Activated CD4-positive, alpha-beta T cell treated with anti-CD3 and anti-CD28 coated beads, Interleukin-2, amount 10 ng/mL, durations not matched to agents 24 days and 14 days (primary cell): Measurements from ENCODE around the gene FBXL13. TPM values are rescaled to one million over a fixed set of nuclear protein-coding genes. Genes with fewer than 3 reads are reported as not detected.
"Not testable (repeated sequence)": the region's sequence is repeated elsewhere in the genome, so short reads cannot be mapped to it uniquely, and the experiment has no call there.

Experiments
- DNase-seq: peaks from one replicate; pipeline ENCODE4 v3.0.0; 2022
- H3K27ac Mint-ChIP-seq: one replicate; pipeline ENCODE4 v1.8.0; 2022; ENCODE audit warnings: mild to moderate bottlenecking, mixed read lengths
- H3K27me3 Mint-ChIP-seq: one replicate; pipeline ENCODE4 v1.8.0; 2022; ENCODE audit warnings: mixed read lengths
- H3K36me3 Mint-ChIP-seq: one replicate; pipeline ENCODE4 v1.8.0; 2022; ENCODE audit warnings: low read depth, mild to moderate bottlenecking, mixed read lengths
- H3K4me1 Mint-ChIP-seq: one replicate; pipeline ENCODE4 v1.8.0; 2021; ENCODE audit warnings: mixed read lengths
- H3K4me3 Mint-ChIP-seq: one replicate; pipeline ENCODE4 v1.8.0; 2022; ENCODE audit warnings: mild to moderate bottlenecking, moderate library complexity, mixed read lengths
- H3K9me3 Mint-ChIP-seq: one replicate; pipeline ENCODE4 v1.8.0; 2021; ENCODE audit warnings: mixed read lengths
- intact Hi-C: fragments of 100-400 bp; cut with micrococcal nuclease; formaldehyde crosslinking; loops from one replicate; pipeline ENCODE4 v1.15.1; 2023
- total RNA-seq: library from RNA; stranded (reverse); gene quantifications from 2 replicates; pipeline ENCODE4 v1.2.3, GENCODE V29; 2022

FBXL13 gene
- total RNA-seq, 1 donor from 2014 or later, result 0.09 TPM

- DNase-seq, result no peak
- no peaks in the 10 kb centered on the region for H3K9me3 Mint-ChIP-seq
- no peaks in the 10 kb centered on the region for H3K27me3 Mint-ChIP-seq
- H3K4me1 Mint-ChIP-seq, result peaks cover 8% of the 10 kb centered on the region
- H3K27ac Mint-ChIP-seq, result no peak overlapping the region
- peaks cover 4% of the 10 kb centered on the region for H3K36me3 Mint-ChIP-seq
- no peak overlapping the region for H3K4me3 Mint-ChIP-seq
- intact Hi-C loops, result loop anchor here (10.0 kb wide), 1 partner anchor 57 kb away; no protein-coding TSS in a partner anchor
Measured at GRCh38 chr7:102817616-102818573, 256.7 kb downstream of the FBXL13 start.

GRCh38 chr7:102814025-102814471, 260.5 kb downstream of the FBXL13 start:
- peaks cover 8% of the 10 kb centered on the region for H3K4me1 Mint-ChIP-seq
- DNase-seq, result no peak
- no peak overlapping the region for H3K4me3 Mint-ChIP-seq
- peaks cover 5% of the 10 kb centered on the region for H3K36me3 Mint-ChIP-seq
- intact Hi-C loops, result loop anchor here (1.0 to 10.0 kb wide), 2 partner anchors 21 to 61 kb away; no protein-coding TSS in a partner anchor
- H3K9me3 Mint-ChIP-seq, result no peaks in the 10 kb centered on the region
- no peak overlapping the region for H3K27ac Mint-ChIP-seq
- no peaks in the 10 kb centered on the region for H3K27me3 Mint-ChIP-seq

- Mint-ChIP-seq H3K27me3 (no peaks in the 10 kb centered on the region), H3K36me3 (peaks cover 5% of the 10 kb centered on the region), H3K27ac (no peak overlapping the region), H3K4me3 (no peak overlapping the region), H3K9me3 (no peaks in the 10 kb centered on the region), H3K4me1 (peaks cover 8% of the 10 kb centered on the region)
- DNase-seq, result no peak
- intact Hi-C loops, result loop anchor here (1.0 to 10.0 kb wide), 2 partner anchors 22 to 61 kb away; no protein-coding TSS in a partner anchor
Measured at GRCh38 chr7:102813191-102814024, 261.2 kb downstream of the FBXL13 start.

- H3K4me3 Mint-ChIP-seq, result no peak overlapping the region
- H3K4me1 Mint-ChIP-seq, result peaks cover 8% of the 10 kb centered on the region
- intact Hi-C loops, result loop anchor here (10.0 kb wide), 1 partner anchor 63 kb away; no protein-coding TSS in a partner anchor
- peaks cover 5% of the 10 kb centered on the region for H3K36me3 Mint-ChIP-seq
- no peaks in the 10 kb centered on the region for H3K27me3 Mint-ChIP-seq
- H3K27ac Mint-ChIP-seq, result no peak overlapping the region
- no peak for DNase-seq
- H3K9me3 Mint-ChIP-seq, result no peaks in the 10 kb centered on the region
Measured at GRCh38 chr7:102811942-102812678, 262.5 kb downstream of the FBXL13 start.

- Mint-ChIP-seq H3K4me3 (no peak overlapping the region), H3K4me1 (peaks cover 8% of the 10 kb centered on the region), H3K27ac (no peak overlapping the region), H3K27me3 (no peaks in the 10 kb centered on the region), H3K36me3 (peaks cover 5% of the 10 kb centered on the region), H3K9me3 (no peaks in the 10 kb centered on the region)
- intact Hi-C loops, result loop anchor here (10.0 kb wide), 1 partner anchor 64 kb away; no protein-coding TSS in a partner anchor
- no peak for DNase-seq
Measured at GRCh38 chr7:102810916-102811315, 263.7 kb downstream of the FBXL13 start.

GRCh38 chr7:102806613-102807012, 268.0 kb downstream of the FBXL13 start:
- H3K27ac Mint-ChIP-seq, result no peak overlapping the region
- no peaks in the 10 kb centered on the region for H3K4me1 Mint-ChIP-seq
- no peak for DNase-seq
- H3K4me3 Mint-ChIP-seq, result no peak overlapping the region
- H3K9me3 Mint-ChIP-seq, result peaks cover 6% of the 10 kb centered on the region
- intact Hi-C loops, result no loop called here
- H3K27me3 Mint-ChIP-seq, result no peaks in the 10 kb centered on the region
- H3K36me3 Mint-ChIP-seq, result peaks cover under 1% of the 10 kb centered on the region

GRCh38 chr7:102795987-102796595, 278.5 kb downstream of the FBXL13 start:
- H3K36me3 Mint-ChIP-seq, H3K27me3 Mint-ChIP-seq, H3K4me3 Mint-ChIP-seq, DNase-seq, H3K4me1 Mint-ChIP-seq, intact Hi-C loops, H3K27ac Mint-ChIP-seq: not testable (repeated sequence)
- H3K9me3 Mint-ChIP-seq, result peaks cover 10% of the 10 kb centered on the region

- H3K4me1 Mint-ChIP-seq, H3K4me3 Mint-ChIP-seq, H3K27me3 Mint-ChIP-seq, DNase-seq, H3K36me3 Mint-ChIP-seq, H3K27ac Mint-ChIP-seq, H3K9me3 Mint-ChIP-seq, intact Hi-C loops: not testable (repeated sequence)
Measured at GRCh38 chr7:102794567-102794966, 280.0 kb downstream of the FBXL13 start.

GRCh38 chr7:102791831-102792230, 282.8 kb downstream of the FBXL13 start:
- H3K4me3 Mint-ChIP-seq, H3K4me1 Mint-ChIP-seq, H3K27ac Mint-ChIP-seq, H3K9me3 Mint-ChIP-seq, DNase-seq, H3K36me3 Mint-ChIP-seq, intact Hi-C loops, H3K27me3 Mint-ChIP-seq: not testable (repeated sequence)

GRCh38 chr7:102791367-102791766, 283.2 kb downstream of the FBXL13 start:
- intact Hi-C loops, H3K27ac Mint-ChIP-seq, H3K27me3 Mint-ChIP-seq, H3K4me1 Mint-ChIP-seq, H3K36me3 Mint-ChIP-seq, H3K4me3 Mint-ChIP-seq, DNase-seq, H3K9me3 Mint-ChIP-seq: not testable (repeated sequence)

GRCh38 chr7:102790364-102791100, 284.1 kb downstream of the FBXL13 start:
- H3K27ac Mint-ChIP-seq, H3K9me3 Mint-ChIP-seq, H3K4me1 Mint-ChIP-seq, DNase-seq, H3K4me3 Mint-ChIP-seq, H3K36me3 Mint-ChIP-seq, intact Hi-C loops, H3K27me3 Mint-ChIP-seq: not testable (repeated sequence)

- H3K4me3 Mint-ChIP-seq, H3K9me3 Mint-ChIP-seq, intact Hi-C loops, DNase-seq, H3K36me3 Mint-ChIP-seq, H3K27me3 Mint-ChIP-seq, H3K27ac Mint-ChIP-seq, H3K4me1 Mint-ChIP-seq: not testable (repeated sequence)
Measured at GRCh38 chr7:102788770-102789169, 285.8 kb downstream of the FBXL13 start.
